HL-60 (cell line): ENCODE results near the gene HTRA1.

Experiments
- CTCF ChIP-seq: IDR thresholded peaks from one replicate; pipeline ENCODE4 v1.5.1; 2011; ENCODE audit warnings: low read length, control low read depth, inconsistent platforms; ENCODE audit not compliant: insufficient read depth
- POLR2AphosphoS5 ChIP-seq: IDR thresholded peaks from 2 replicates; pipeline ENCODE4 v1.6.1; 2012; ENCODE audit warnings: low read depth
- REST ChIP-seq: IDR thresholded peaks from 2 replicates; pipeline ENCODE4 v1.6.1; 2012; ENCODE audit warnings: low read depth; ENCODE audit not compliant: insufficient replicate concordance

- TF ChIP-seq CTCF (no peak), POLR2AphosphoS5 (no peak), REST (no peak)
Observed at GRCh38 chr10:122464586-122464985, 3.2 kb downstream of the HTRA1 start.
